ENCODE measurements around the gene SPTBN5.

DNA sequence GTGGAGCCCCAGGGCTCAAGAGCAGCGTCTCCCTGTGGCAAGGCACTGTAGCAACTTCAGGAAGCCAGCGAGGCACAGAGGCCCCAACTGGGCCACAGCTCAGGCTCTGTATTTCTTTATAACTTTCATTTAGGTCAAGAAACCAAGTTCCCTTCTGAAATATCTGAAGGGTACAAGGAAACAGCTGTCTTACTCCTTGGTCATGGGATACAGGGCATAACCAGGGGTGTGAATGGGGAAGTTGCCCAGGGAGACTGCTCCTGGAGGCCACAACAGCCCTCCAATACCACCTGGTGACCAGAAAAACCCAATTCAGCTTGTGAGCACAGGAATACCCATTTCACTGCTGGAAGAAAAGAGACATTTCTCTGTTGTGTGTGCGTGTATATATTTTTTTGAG, 13.3 kb upstream of the SPTBN5 start:
- TF ChIP-seq, protein P1, sequence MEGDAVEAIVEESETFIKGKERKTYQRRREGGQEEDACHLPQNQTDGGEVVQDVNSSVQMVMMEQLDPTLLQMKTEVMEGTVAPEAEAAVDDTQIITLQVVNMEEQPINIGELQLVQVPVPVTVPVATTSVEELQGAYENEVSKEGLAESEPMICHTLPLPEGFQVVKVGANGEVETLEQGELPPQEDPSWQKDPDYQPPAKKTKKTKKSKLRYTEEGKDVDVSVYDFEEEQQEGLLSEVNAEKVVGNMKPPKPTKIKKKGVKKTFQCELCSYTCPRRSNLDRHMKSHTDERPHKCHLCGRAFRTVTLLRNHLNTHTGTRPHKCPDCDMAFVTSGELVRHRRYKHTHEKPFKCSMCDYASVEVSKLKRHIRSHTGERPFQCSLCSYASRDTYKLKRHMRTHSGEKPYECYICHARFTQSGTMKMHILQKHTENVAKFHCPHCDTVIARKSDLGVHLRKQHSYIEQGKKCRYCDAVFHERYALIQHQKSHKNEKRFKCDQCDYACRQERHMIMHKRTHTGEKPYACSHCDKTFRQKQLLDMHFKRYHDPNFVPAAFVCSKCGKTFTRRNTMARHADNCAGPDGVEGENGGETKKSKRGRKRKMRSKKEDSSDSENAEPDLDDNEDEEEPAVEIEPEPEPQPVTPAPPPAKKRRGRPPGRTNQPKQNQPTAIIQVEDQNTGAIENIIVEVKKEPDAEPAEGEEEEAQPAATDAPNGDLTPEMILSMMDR (conservative IDR thresholded peaks at IDR 0.05; ENCODE audit: low read length) = no peak
- TF ChIP-seq EZH2phosphoT487 (IDR thresholded peaks at IDR 0.05; ENCODE audit: borderline replicate concordance) = no peak

All from Loucy (cell line).